Calu3 (cell line): Measurements from ENCODE around the gene IKZF1. TPM values are rescaled to one million over a fixed set of nuclear protein-coding genes. Genes with fewer than 3 reads are reported as not detected.

Experiments
- BruUV-seq: library from RNA; stranded (reverse); fragments of 400-500 nt; replicated peaks from 2 replicates; lab custom pipeline; 2021; lab: Mats Ljungman, UMichigan
- CTCF ChIA-PET: fragments of 300-600 bp; sonication (Branson Sonifier 250); formaldehyde crosslinking; loops from one replicate; lab custom pipeline; 2022; ENCODE audit warnings: antibody characterized with exemption; lab: Charles Lee
- DNase-seq: peaks from one replicate; pipeline ENCODE4 v3.0.0; 2022
- H3K27ac Mint-ChIP-seq: one replicate; pipeline ENCODE4 v1.8.0; 2022; ENCODE audit warnings: mixed read lengths; ENCODE audit not compliant: unreplicated experiment
- H3K27me3 Mint-ChIP-seq: one replicate; pipeline ENCODE4 v1.8.0; 2022; ENCODE audit warnings: mixed read lengths; ENCODE audit not compliant: unreplicated experiment
- H3K36me3 Mint-ChIP-seq: one replicate; pipeline ENCODE4 v1.8.0; 2022; ENCODE audit warnings: mild to moderate bottlenecking, moderate library complexity, mixed read lengths; ENCODE audit not compliant: insufficient read depth, unreplicated experiment
- H3K4me1 Mint-ChIP-seq: one replicate; pipeline ENCODE4 v1.8.0; 2022; ENCODE audit warnings: mild to moderate bottlenecking, low read depth, mixed read lengths; ENCODE audit not compliant: unreplicated experiment
- H3K4me3 Mint-ChIP-seq: one replicate; pipeline ENCODE4 v1.8.0; 2022; ENCODE audit warnings: mild to moderate bottlenecking, low read depth, moderate library complexity, mixed read lengths; ENCODE audit not compliant: unreplicated experiment
- H3K9me3 Mint-ChIP-seq: one replicate; pipeline ENCODE4 v1.8.0; 2022; ENCODE audit warnings: low read depth, mixed read lengths; ENCODE audit not compliant: unreplicated experiment
- CTCF ChIP-seq: fragments of 200-600 bp; IDR thresholded peaks from one replicate; pipeline ENCODE4 v1.8.0; 2022; ENCODE audit warnings: antibody characterized with exemption; ENCODE audit not compliant: unreplicated experiment
- intact Hi-C: fragments of 100-400 bp; cut with micrococcal nuclease; formaldehyde crosslinking; loops from one replicate; pipeline ENCODE4 v1.10.0; 2022; ENCODE audit not compliant: unreplicated experiment
- total RNA-seq: library from RNA; stranded (reverse); gene quantifications from 2 replicates; pipeline ENCODE4 v1.2.3, GENCODE V29; 2022

IKZF1 gene
- total RNA-seq, 1 experiment from 2014 or later = 0.28 TPM

GRCh38 chr7:50425318-50425717, 120.8 kb downstream of the IKZF1 start:
- no peak overlapping the region for H3K27ac Mint-ChIP-seq
- CTCF ChIA-PET = interaction anchor here (1.6 kb wide), 1 partner anchor 24 kb away, joined by 6 read pairs; the partner anchor contains the start of gene FIGNL1
- DNase-seq = no peak
- peaks cover 9% of the 10 kb centered on the region for H3K4me1 Mint-ChIP-seq
- peaks cover 7% of the 10 kb centered on the region for H3K27me3 Mint-ChIP-seq
- TF ChIP-seq CTCF = no peak
- H3K36me3 Mint-ChIP-seq = no peaks in the 10 kb centered on the region
- H3K4me3 Mint-ChIP-seq = no peak overlapping the region
- no peaks in the 10 kb centered on the region for H3K9me3 Mint-ChIP-seq
- intact Hi-C loops = no loop called here
- no TSS peak for BruUV-seq

- Mint-ChIP-seq H3K27me3 (peaks cover 7% of the 10 kb centered on the region), H3K4me3 (no peak overlapping the region), H3K4me1 (peaks cover 9% of the 10 kb centered on the region), H3K36me3 (no peaks in the 10 kb centered on the region), H3K9me3 (no peaks in the 10 kb centered on the region), H3K27ac (no peak overlapping the region)
- BruUV-seq = no TSS peak
- intact Hi-C loops = no loop called here
- no peak for TF ChIP-seq CTCF
- CTCF ChIA-PET = interaction anchor here (0.7 to 1.7 kb wide), 3 partner anchors 10 to 23 kb away, joined by 3 to 6 read pairs (median 4); partner anchors contain the start of gene FIGNL1
- no peak for DNase-seq
Observed at GRCh38 chr7:50426280-50427045, 121.9 kb downstream of the IKZF1 start.

- peaks cover 9% of the 10 kb centered on the region for H3K4me1 Mint-ChIP-seq
- BruUV-seq = no TSS peak
- no peaks in the 10 kb centered on the region for H3K36me3 Mint-ChIP-seq
- intact Hi-C loops = no loop called here
- H3K4me3 Mint-ChIP-seq = no peak overlapping the region
- no peak for TF ChIP-seq CTCF
- CTCF ChIA-PET = interaction anchor here (0.7 to 1.7 kb wide), 4 partner anchors 9 to 19 kb away, joined by 3 to 5 read pairs (median 4); no protein-coding TSS in a partner anchor
- no peak for DNase-seq
- H3K27ac Mint-ChIP-seq = no peak overlapping the region
- no peaks in the 10 kb centered on the region for H3K9me3 Mint-ChIP-seq
- H3K27me3 Mint-ChIP-seq = peaks cover 7% of the 10 kb centered on the region
Observed at GRCh38 chr7:50427518-50427917, 123.0 kb downstream of the IKZF1 start.

GRCh38 chr7:50428911-50429310, 124.4 kb downstream of the IKZF1 start:
- H3K27ac Mint-ChIP-seq = no peak overlapping the region
- intact Hi-C loops = no loop called here
- no peak for TF ChIP-seq CTCF
- no peak overlapping the region for H3K4me3 Mint-ChIP-seq
- no TSS peak for BruUV-seq
- H3K27me3 Mint-ChIP-seq = no peaks in the 10 kb centered on the region
- H3K36me3 Mint-ChIP-seq = no peaks in the 10 kb centered on the region
- CTCF ChIA-PET = interaction anchor here (1.5 kb wide), 1 partner anchor 12 kb away, joined by 3 read pairs; no protein-coding TSS in a partner anchor
- H3K4me1 Mint-ChIP-seq = peaks cover 9% of the 10 kb centered on the region
- no peaks in the 10 kb centered on the region for H3K9me3 Mint-ChIP-seq
- DNase-seq = no peak
